ENCODE measurements around the gene ZNF442. TPM values are rescaled to one million over a fixed set of nuclear protein-coding genes. Genes with fewer than 3 reads are reported as not detected.

ZNF442 gene
- total RNA-seq, 2 experiments from 2014 or later, result 0.50 to 1.2 TPM

Other genes with a start within 250 kb of the ZNF442 start
- 1 to 10 TPM; 3.7 to 4.2 TPM for gene ZNF20, start 225.3 kb downstream of the ZNF442 start, total RNA-seq
- 1 to 10 TPM; 6.1 to 6.7 TPM for gene ZNF625, start 208.9 kb downstream of the ZNF442 start, total RNA-seq
- 10 to 100 TPM; 14.5 to 17.4 TPM for gene ZNF136, start 202.6 kb downstream of the ZNF442 start, total RNA-seq
- 10 to 100 TPM; 15.5 to 15.7 TPM for gene ZNF44, start 70.8 kb downstream of the ZNF442 start, total RNA-seq
- 1 to 10 TPM; 3.8 to 3.9 TPM for gene ZNF563, start 32.0 kb downstream of the ZNF442 start, total RNA-seq
- 1 to 10 TPM; 4.7 to 5.4 TPM for gene ZNF799, start 35.6 kb upstream of the ZNF442 start, total RNA-seq
- gene ZNF443, start 75.3 kb upstream of the ZNF442 start, total RNA-seq, result 1 to 10 TPM; 5.8 to 6.4 TPM
- gene ZNF709, start 119.1 kb upstream of the ZNF442 start, total RNA-seq, result 1 to 10 TPM; 2.2 to 2.4 TPM
- gene ZNF564, start 185.8 kb upstream of the ZNF442 start, total RNA-seq, result 10 to 100 TPM; 11.1 to 12.1 TPM
- gene ZNF490, start 245.1 kb upstream of the ZNF442 start, total RNA-seq, result 10 to 100 TPM; 15.1 to 15.8 TPM
- 10 to 100 TPM; 31.3 to 37.3 TPM for gene ZNF791, start 245.2 kb upstream of the ZNF442 start, total RNA-seq